GM21360 (cell line): ENCODE results near the gene CHCHD6.
"Not testable (repeated sequence)": the region's sequence is repeated elsewhere in the genome, so short reads cannot be mapped to it uniquely, and the experiment has no call there.

Experiments
- ATAC-seq: cut with Tn5 transposase; IDR thresholded peaks from one replicate; pipeline ENCODE4 v1.9.1; 2021; ENCODE audit warnings: mild to moderate bottlenecking, moderate library complexity; ENCODE audit not compliant: unreplicated experiment

The CHCHD6 gene

GRCh38 chr3:126765187-126766069 lies 61.4 kb downstream of the CHCHD6 start:
- no peak for ATAC-seq

- no peak for ATAC-seq
Observed at GRCh38 chr3:126766653-126767052, 62.6 kb downstream of the CHCHD6 start.

GRCh38 chr3:126768903-126769302 lies 64.9 kb downstream of the CHCHD6 start:
- ATAC-seq: no peak

GRCh38 chr3:126770096-126770495 lies 66.1 kb downstream of the CHCHD6 start:
- no peak for ATAC-seq

GRCh38 chr3:126773167-126773566 lies 69.1 kb downstream of the CHCHD6 start:
- no peak for ATAC-seq

- no peak for ATAC-seq
Observed at GRCh38 chr3:126773783-126774182, 69.7 kb downstream of the CHCHD6 start.

GRCh38 chr3:126777366-126777765 lies 73.3 kb downstream of the CHCHD6 start:
- ATAC-seq: no peak

GRCh38 chr3:126780666-126781065 lies 76.6 kb downstream of the CHCHD6 start:
- ATAC-seq: no peak

GRCh38 chr3:126781406-126781805 lies 77.4 kb downstream of the CHCHD6 start:
- ATAC-seq: no peak

GRCh38 chr3:126781889-126782491 lies 78.0 kb downstream of the CHCHD6 start:
- ATAC-seq: no peak

- ATAC-seq: no peak
Observed at GRCh38 chr3:126782536-126782935, 78.5 kb downstream of the CHCHD6 start.

- no peak for ATAC-seq
Observed at GRCh38 chr3:126784254-126784653, 80.2 kb downstream of the CHCHD6 start.

- not testable (repeated sequence) for ATAC-seq
Observed at GRCh38 chr3:126791320-126791719, 87.3 kb downstream of the CHCHD6 start.

- no peak for ATAC-seq
Observed at GRCh38 chr3:126792998-126793397, 89.0 kb downstream of the CHCHD6 start.

GRCh38 chr3:126797563-126797962 lies 93.5 kb downstream of the CHCHD6 start:
- ATAC-seq: no peak

- no peak for ATAC-seq
Observed at GRCh38 chr3:126798521-126798920, 94.5 kb downstream of the CHCHD6 start.

- no peak for ATAC-seq
Observed at GRCh38 chr3:126799099-126799498, 95.1 kb downstream of the CHCHD6 start.

- not testable (repeated sequence) for ATAC-seq
Observed at GRCh38 chr3:126801312-126801711, 97.3 kb downstream of the CHCHD6 start.

- ATAC-seq: no peak
Observed at GRCh38 chr3:126807795-126808194, 103.8 kb downstream of the CHCHD6 start.

- no peak for ATAC-seq
Observed at GRCh38 chr3:126811530-126811929, 107.5 kb downstream of the CHCHD6 start.

- no peak for ATAC-seq
Observed at GRCh38 chr3:126816298-126816697, 112.3 kb downstream of the CHCHD6 start.
